Neural cell (in vitro differentiated cells): Measurements from ENCODE around the gene EIF4G3.

Experiments
- CTCF ChIP-seq: fragments of 450-650 bp; IDR thresholded peaks from 2 replicates; pipeline ENCODE4 v1.5.1; 2014; ENCODE audit warnings: antibody characterized with exemption, mild to moderate bottlenecking, moderate library complexity; ENCODE audit not compliant: poor library complexity, severe bottlenecking
- EP300 ChIP-seq: fragments of 450-650 bp; conservative IDR thresholded peaks from 2 replicates; pipeline ENCODE4 v1.6.1; 2014; ENCODE audit warnings: antibody characterized with exemption, mild to moderate bottlenecking, moderate library complexity; ENCODE audit not compliant: poor library complexity, severe bottlenecking
- MXI1 ChIP-seq: fragments of 450-650 bp; conservative IDR thresholded peaks from 2 replicates; pipeline ENCODE4 v1.6.1; 2014; ENCODE audit warnings: antibody characterized with exemption, mild to moderate bottlenecking; ENCODE audit not compliant: poor library complexity, severe bottlenecking
- POLR2AphosphoS5 ChIP-seq: IDR thresholded peaks from 2 replicates; pipeline ENCODE4 v1.6.1; 2012

GRCh38 chr1:21046132-21046531 is 130.6 kb downstream of the EIF4G3 start:
- TF ChIP-seq MXI1 (no peak), POLR2AphosphoS5 (no peak), CTCF (no peak), EP300 (no peak)
